GM13976 (cell line): ENCODE measurements around the gene PNMA8C.
A peak's percentile ranks its signal among the peaks of the same experiment; 100 is the strongest.

Experiments used
- DNase-seq: peaks from one replicate; pipeline ENCODE4 v3.0.0; 2012; ENCODE audit warnings: low spot score
- in situ Hi-C: fragments of 300-500 bp; cut with MboI; formaldehyde crosslinking; loops from one replicate; pipeline ENCODE4 v1.12.0; 2022; ENCODE audit warnings: low sequenced_read_pairs, mixed read lengths, inconsistent platforms; ENCODE audit not compliant: unreplicated experiment
- TF ChIP-seq, protein P1 (sequence below): IDR thresholded peaks from 2 replicates; pipeline ENCODE4 v1.5.1; 2012; ENCODE audit warnings: borderline replicate concordance, mild to moderate bottlenecking; ENCODE audit not compliant: insufficient read depth; ENCODE audit errors: extremely low read depth, missing control alignments, control extremely low read depth

Gene PNMA8C

DNA sequence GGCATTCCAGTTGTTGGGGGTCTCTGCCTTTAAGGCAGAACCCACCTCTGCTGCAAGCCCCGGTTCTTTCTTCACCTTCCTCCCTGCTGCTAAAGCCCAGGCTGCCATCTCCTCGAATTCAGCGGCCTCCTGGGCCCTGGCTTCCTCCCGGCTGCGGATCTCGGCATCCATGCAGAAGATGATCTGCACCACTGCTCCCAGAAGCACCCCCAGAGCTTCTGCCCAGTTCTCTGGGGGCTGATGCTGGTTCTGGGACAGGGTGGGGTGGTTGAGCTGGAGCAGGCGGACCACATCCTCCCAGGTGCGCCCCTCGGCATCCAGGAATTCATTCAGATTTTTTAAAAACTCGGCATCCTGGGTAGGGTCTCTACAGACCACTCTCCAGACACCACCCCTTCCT, 41.6 kb upstream of the PNMA8C start:
- in situ Hi-C loops = no loop called here
- no peak for DNase-seq
- TF ChIP-seq, protein P1, sequence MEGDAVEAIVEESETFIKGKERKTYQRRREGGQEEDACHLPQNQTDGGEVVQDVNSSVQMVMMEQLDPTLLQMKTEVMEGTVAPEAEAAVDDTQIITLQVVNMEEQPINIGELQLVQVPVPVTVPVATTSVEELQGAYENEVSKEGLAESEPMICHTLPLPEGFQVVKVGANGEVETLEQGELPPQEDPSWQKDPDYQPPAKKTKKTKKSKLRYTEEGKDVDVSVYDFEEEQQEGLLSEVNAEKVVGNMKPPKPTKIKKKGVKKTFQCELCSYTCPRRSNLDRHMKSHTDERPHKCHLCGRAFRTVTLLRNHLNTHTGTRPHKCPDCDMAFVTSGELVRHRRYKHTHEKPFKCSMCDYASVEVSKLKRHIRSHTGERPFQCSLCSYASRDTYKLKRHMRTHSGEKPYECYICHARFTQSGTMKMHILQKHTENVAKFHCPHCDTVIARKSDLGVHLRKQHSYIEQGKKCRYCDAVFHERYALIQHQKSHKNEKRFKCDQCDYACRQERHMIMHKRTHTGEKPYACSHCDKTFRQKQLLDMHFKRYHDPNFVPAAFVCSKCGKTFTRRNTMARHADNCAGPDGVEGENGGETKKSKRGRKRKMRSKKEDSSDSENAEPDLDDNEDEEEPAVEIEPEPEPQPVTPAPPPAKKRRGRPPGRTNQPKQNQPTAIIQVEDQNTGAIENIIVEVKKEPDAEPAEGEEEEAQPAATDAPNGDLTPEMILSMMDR = no peak

DNA sequence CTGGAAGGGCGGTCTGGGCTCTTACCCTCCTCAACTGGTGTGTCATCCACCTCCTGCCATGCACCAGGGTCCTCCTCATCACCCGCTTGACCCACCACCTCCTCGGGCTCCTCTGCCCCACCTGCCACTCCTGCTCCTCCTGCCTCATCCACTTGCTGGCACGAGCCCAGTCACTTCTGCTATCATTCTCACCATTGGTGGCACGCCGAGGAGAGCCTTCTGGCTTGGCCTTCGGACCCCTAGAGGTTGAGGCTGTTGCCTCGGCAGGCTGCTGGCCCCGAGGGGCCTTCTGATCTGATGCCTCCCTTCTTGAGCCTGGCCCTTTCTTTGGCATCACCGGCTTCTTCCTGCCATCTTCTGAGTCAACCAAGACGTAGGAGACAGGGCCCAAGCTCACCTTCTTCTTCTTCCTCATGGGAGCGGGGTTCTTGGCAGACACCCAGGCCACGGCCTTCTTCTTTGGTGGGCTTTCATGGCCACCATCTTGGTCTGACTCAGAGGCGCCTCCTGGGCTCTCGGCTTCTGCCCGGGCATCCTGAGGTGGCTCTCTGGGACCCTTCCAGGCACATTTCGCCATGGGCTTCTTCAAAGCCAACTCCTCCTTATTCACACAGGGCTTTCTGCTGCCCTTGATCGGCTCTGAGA, 40.9 kb upstream of the PNMA8C start:
- TF ChIP-seq, protein P1 = no peak
- DNase-seq = no peak
- in situ Hi-C loops = no loop called here

DNA sequence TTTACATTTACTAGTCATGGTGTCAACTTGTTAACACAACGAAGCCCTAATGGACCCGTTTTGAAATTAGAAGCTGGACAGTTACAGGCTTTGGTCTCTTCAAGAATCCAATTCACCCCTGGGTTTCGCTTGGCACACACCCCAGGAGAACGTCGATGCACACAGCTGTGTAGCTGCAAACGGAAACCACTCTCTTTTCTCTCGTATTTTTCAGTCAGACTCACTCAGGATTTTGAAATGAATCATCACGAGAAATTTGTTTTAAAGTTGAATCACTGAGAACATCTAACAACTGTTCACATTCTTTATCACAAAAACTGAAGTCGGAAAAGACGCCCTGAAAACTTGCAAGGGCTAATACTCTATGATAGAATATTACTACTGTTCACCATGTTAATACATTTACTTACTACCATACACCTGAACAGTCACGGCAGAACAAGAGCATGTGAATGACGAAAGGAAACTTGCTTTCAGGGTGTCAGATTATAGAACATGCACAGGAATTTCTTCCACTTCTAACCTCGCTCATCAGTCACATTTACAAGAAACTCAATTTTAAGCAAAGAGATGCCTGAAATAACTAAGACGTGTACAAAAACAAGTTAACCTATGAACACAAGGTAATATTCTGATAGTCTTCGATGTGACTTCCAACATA, 37.9 kb upstream of the PNMA8C start:
- TF ChIP-seq, protein P1 = no peak
- in situ Hi-C loops = no loop called here
- DNase-seq = peak; percentile 73

DNA sequence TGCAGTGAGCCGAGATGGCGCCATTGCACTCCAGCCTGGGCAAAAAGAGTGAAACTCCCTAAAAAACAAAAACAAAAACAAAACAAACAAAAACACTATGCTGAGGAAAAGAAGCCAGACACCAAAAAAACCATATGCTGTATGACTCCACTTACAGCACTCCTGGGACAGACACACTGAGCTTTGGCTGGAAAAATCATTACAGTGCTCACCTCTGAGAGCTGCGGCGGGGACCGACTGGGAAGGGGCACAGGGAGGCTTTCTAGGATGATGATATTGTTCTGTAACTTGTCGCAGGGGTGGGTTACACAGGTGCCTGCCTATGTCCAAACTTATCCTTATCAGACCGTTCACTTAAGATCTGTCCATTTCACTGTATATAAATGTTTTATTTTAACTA, 34.8 kb upstream of the PNMA8C start:
- in situ Hi-C loops = no loop called here
- TF ChIP-seq, protein P1 = no peak

DNA sequence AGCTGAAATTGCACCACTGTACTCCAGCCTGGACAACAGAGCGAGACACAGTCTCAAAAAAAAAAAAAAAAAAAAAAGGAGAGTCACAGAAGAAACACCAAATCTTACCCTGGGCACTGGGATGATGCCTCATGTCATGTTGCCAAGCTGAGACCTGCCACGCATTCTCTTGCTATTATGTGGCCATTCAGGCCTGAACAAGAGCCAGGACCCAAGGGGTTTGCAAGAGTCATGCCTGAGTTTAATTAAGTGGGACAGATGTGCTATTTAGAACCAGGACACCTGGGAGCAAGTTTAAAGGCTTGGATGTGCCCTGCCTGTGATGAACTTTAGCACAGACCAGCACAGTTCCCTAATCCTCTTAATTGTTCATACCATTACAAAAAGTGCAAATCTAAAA, 32.8 kb upstream of the PNMA8C start:
- no peak for DNase-seq
- in situ Hi-C loops = no loop called here
- TF ChIP-seq, protein P1 = no peak

More for the DNA sequence above, 34.8 kb upstream of the PNMA8C start:
- DNase-seq = no peak

DNA sequence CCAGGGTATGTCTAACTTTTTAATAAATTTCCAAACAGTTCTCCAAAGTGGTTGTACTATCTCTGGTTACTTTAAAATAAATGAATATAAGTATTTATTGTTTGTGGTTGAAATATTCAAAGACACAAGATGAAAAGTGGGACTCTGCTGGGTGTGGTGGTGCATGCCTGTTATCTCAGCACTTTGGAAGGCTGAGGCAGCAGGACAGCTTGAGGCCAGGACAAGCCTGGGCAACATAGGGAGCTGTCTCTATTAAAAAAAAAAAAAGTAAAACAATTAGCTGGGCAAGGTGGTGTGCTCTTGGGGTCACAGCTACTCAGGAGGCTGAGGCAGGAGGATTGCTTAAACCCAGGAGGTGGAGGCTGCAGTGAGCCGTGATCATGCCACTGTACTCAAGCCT, 32.2 kb upstream of the PNMA8C start:
- no peak for DNase-seq
- TF ChIP-seq, protein P1 = no peak
- in situ Hi-C loops = no loop called here
